ENCODE results near the gene SUSD4.

DNA sequence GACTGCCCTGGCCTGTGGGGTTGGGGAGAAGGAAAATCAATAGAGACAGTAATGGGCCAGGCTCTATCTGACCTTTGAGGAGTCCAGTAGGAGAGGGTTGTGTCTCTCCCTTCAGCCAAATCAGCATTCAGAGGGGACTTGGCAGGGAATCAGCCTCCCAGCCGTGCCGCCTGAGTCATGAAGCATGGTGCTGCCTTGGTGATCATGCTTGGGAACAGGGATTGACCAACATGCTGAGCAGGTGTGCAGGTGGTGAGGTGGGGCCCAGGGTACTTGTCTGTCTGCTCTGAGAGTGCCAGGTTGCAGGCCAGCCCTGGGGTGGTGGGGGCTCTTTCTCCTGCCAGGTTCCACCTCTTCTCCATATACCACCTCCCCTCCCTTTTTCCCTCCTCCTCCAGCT lies 162.0 kb downstream of the SUSD4 start:
- TF ChIP-seq POLR2A (IDR thresholded peaks at IDR 0.05) = no peak
- TF ChIP-seq POLR2AphosphoS5 (IDR thresholded peaks at IDR 0.05) = no peak
- TF ChIP-seq, protein P1, sequence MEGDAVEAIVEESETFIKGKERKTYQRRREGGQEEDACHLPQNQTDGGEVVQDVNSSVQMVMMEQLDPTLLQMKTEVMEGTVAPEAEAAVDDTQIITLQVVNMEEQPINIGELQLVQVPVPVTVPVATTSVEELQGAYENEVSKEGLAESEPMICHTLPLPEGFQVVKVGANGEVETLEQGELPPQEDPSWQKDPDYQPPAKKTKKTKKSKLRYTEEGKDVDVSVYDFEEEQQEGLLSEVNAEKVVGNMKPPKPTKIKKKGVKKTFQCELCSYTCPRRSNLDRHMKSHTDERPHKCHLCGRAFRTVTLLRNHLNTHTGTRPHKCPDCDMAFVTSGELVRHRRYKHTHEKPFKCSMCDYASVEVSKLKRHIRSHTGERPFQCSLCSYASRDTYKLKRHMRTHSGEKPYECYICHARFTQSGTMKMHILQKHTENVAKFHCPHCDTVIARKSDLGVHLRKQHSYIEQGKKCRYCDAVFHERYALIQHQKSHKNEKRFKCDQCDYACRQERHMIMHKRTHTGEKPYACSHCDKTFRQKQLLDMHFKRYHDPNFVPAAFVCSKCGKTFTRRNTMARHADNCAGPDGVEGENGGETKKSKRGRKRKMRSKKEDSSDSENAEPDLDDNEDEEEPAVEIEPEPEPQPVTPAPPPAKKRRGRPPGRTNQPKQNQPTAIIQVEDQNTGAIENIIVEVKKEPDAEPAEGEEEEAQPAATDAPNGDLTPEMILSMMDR (IDR thresholded peaks at IDR 0.05) = no peak

Measured in gastroesophageal sphincter (tissue), 3 donors.